HEK293T (cell line): ENCODE data around the gene PHRF1.

Source experiments
- CTCF ChIA-PET: fragments of 350-600 bp; formaldehyde crosslinking; extraction: SDS; loops from one replicate; lab custom pipeline; 2021; ENCODE audit warnings: antibody characterized with exemption, inconsistent platforms; lab: Yijun Ruan, JAX
- POLR2A ChIA-PET: fragments of 350-600 bp; formaldehyde crosslinking; extraction: SDS; loops from one replicate; lab custom pipeline; 2020; ENCODE audit warnings: antibody characterized with exemption, inconsistent platforms; lab: Yijun Ruan, JAX
- DNase-seq: peaks from one replicate; pipeline ENCODE4 v3.0.0; 2012; ENCODE audit warnings: mixed read lengths; ENCODE audit errors: extremely low spot score
- ARNT ChIP-seq: fragments of 450-650 bp; IDR thresholded peaks from 2 replicates; pipeline ENCODE4 v1.6.1; 2017; ENCODE audit warnings: mild to moderate bottlenecking
- BHLHE40 ChIP-seq: fragments of 450-650 bp; IDR thresholded peaks from 2 replicates; pipeline ENCODE4 v1.6.1; 2016; ENCODE audit warnings: mild to moderate bottlenecking, moderate library complexity, borderline replicate concordance
- CTBP1 ChIP-seq: fragments of 450-650 bp; IDR thresholded peaks from 2 replicates; pipeline ENCODE4 v1.6.1; 2016; ENCODE audit warnings: borderline replicate concordance
- ELF4 ChIP-seq: fragments of 450-650 bp; IDR thresholded peaks from 2 replicates; pipeline ENCODE4 v1.6.1; 2017; ENCODE audit warnings: antibody characterized with exemption
- FOXA1 ChIP-seq: fragments of 450-650 bp; IDR thresholded peaks from 2 replicates; pipeline ENCODE4 v1.6.1; 2016; ENCODE audit warnings: mild to moderate bottlenecking
- FOXK2 ChIP-seq: fragments of 450-650 bp; IDR thresholded peaks from 2 replicates; pipeline ENCODE4 v1.6.1; 2016; ENCODE audit warnings: mild to moderate bottlenecking
- FOXM1 ChIP-seq: fragments of 450-650 bp; IDR thresholded peaks from 2 replicates; pipeline ENCODE4 v1.6.1; 2017; ENCODE audit warnings: mild to moderate bottlenecking, borderline replicate concordance
- HDGF ChIP-seq: fragments of 450-650 bp; IDR thresholded peaks from 2 replicates; pipeline ENCODE4 v1.6.1; 2017; ENCODE audit warnings: antibody characterized with exemption, borderline replicate concordance
- L3MBTL2 ChIP-seq: fragments of 450-650 bp; conservative IDR thresholded peaks from 2 replicates; pipeline ENCODE4 v1.6.1; 2016; ENCODE audit warnings: mild to moderate bottlenecking
- LEF1 ChIP-seq: fragments of 450-650 bp; IDR thresholded peaks from 2 replicates; pipeline ENCODE4 v1.6.1; 2017; ENCODE audit warnings: mild to moderate bottlenecking, borderline replicate concordance
- NFRKB ChIP-seq: fragments of 450-650 bp; IDR thresholded peaks from 2 replicates; pipeline ENCODE4 v1.6.1; 2016; ENCODE audit warnings: mild to moderate bottlenecking, moderate library complexity
- PKNOX1 ChIP-seq: fragments of 450-650 bp; IDR thresholded peaks from 2 replicates; pipeline ENCODE4 v1.6.1; 2016
- SP1 ChIP-seq: fragments of 450-650 bp; IDR thresholded peaks from 2 replicates; pipeline ENCODE4 v1.6.1; 2017
- SUZ12 ChIP-seq: fragments of 450-650 bp; IDR thresholded peaks from 2 replicates; pipeline ENCODE4 v1.6.1; 2016; ENCODE audit warnings: mild to moderate bottlenecking
- TARDBP ChIP-seq: fragments of 450-650 bp; IDR thresholded peaks from 2 replicates; pipeline ENCODE4 v1.6.1; 2016
- ZNF384 ChIP-seq: fragments of 450-650 bp; IDR thresholded peaks from 2 replicates; pipeline ENCODE4 v1.6.1; 2016

PHRF1 gene

DNA sequence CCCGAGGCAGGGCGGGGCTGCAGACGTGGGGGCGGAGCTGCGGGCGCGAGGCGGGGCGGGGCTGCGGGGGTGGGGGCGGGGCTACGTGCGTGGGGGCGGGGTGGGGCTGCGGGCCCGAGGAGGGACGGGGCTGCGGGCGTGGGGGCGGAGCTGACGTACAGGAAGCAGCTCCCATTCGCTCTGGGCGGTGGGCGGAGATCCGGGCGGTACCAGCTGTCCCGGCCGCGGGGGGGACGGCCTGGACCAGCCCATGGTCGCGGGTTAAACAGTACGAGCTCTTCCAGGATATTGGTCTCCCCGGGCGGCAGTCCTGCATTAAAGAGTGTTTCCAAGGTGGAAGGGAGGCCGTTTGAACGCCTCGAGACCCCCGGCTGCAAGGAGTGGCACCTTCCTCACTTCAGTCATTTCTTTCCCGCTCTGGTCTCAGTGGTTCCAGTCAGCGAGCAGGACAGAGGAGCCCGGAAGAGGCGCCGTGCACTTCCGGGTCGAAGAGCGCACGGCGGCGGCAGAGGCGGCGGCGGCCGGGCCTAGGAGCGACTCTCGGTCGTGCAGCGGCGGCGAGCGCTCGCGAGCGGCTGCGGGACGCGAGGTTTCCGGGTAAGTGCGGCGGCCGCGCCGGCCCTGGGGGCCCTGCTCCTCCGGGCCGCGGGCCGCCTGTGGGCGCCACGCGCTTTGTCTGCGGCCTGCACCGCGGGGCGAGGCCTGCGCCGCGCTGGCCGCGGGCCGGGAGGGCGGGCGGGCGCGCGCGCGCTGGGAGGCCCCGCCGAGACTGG, at the start of gene PHRF1:
PHRF1 (plus strand) TSS at position 475 of the 773 bp plus-strand sequence. CDS start 5,043 bp downstream, outside the sequence.
- peak; percentile 98 for DNase-seq
- ChIA-PET POLR2A (interaction anchor here (0.6 to 1.1 kb wide), 14 partner anchors 11 to 369 kb away, joined by 3 to 17 read pairs (median 3); partner anchors contain the start of genes BET1L, GATD1, IRF7 and PNPLA2), CTCF (interaction anchor here (0.7 kb wide), 2 partner anchors 9 to 10 kb away, joined by 3 read pairs; no protein-coding TSS in a partner anchor)
- TF ChIP-seq ELF4 (peak; percentile 87), FOXM1 (peak; percentile 6; the same call in 1 of the 2 replicates), BHLHE40 (peak; percentile 88), LEF1 (peak; percentile 45; the same call in 1 of the 2 replicates), PKNOX1 (no peak)

DNA sequence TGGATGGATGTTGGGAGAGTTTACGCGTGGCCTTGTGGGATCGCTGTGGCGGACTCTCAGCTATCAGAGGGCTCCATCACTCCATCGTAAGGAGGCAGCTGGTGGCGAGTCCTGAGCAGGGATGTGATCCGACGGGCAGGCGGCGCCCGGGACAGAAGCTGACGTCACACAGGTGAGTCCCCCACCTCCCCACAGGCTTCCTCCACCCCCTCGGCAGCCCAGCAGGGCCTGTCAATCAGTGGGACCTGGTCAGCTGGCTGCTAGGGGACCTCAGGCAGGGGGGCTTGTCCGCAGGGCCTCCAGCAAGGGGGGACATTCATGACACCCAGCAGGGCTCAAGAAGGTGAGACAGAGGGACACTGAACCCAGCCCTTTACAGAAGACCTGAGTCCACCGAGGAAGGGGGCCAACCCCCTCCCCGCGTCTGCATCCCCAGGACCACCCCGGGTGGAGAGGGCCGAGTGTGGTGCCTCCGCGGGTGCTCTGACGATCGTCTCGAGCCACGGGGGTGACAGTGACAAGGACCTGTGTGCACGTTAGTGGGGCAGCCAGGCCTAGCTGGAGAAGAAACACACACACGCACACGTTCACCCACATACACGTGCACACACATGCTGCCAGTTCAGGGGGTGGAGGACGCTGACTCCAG, 48.0 kb upstream of the PHRF1 start:
- no peak for DNase-seq
- ChIA-PET POLR2A (no interaction called here), CTCF (no interaction called here)
- no peak for TF ChIP-seq SUZ12
- no peak for TF ChIP-seq ZNF384
- peak; percentile 20; the same call in 1 of the 2 replicates for TF ChIP-seq PKNOX1

DNA sequence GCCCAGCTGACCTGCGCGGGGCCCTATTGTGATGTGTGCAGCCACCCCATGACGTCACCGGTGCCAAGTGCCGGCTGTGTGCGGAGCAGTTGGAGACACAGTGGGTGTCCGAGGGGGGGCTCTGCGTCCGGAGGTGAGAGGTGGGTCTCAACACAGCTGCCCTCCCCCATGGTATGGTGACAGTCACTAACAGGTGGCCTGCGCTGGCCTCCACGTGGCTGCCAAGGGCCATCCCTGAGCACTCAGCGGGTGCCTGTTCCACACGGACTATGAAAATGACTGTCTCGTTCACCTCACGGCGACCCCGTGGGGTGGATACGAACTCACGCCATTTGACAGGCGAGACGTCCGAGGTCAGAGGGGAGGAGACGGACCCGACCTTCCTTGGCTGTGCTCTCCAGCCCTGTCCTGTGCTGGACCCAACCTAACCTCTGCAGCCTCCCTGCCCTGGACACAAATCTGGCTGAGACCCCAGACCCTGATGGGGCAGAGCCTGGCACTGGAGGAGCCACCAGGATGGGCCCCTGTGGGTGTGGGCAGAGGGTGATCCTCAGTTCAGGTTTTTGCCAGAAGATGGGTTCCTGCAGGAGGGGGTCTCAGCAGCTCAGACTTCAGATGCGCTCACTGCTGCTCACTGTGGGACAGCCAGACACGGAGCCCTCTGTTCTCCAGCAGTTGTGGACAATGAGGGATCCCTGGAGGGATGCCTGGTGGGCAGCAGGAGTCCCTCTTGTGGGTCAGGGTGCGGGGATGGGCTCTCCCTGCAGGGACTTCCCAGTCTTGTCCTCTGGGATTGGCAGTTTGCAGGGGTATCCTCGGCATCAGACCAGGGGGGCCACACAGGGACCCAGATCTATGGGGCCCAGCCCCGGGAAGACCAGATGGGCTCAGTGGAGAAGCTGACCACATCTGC, 47.2 kb upstream of the PHRF1 start:
- POLR2A ChIA-PET: no interaction called here
- TF ChIP-seq SUZ12: no peak
- no peak for TF ChIP-seq PKNOX1
- no peak for TF ChIP-seq ELF4
- no peak for TF ChIP-seq FOXA1
- TF ChIP-seq BHLHE40: no peak
- no peak for TF ChIP-seq SP1
- TF ChIP-seq HDGF: no peak
- TF ChIP-seq NFRKB: no peak
- TF ChIP-seq FOXK2: no peak
- TF ChIP-seq L3MBTL2: no peak
- TF ChIP-seq TARDBP: no peak
- TF ChIP-seq ARNT: no peak
- TF ChIP-seq FOXM1: no peak
- no peak for TF ChIP-seq CTBP1
- TF ChIP-seq ZNF384: no peak
- no peak for DNase-seq
- CTCF ChIA-PET: no interaction called here

DNA sequence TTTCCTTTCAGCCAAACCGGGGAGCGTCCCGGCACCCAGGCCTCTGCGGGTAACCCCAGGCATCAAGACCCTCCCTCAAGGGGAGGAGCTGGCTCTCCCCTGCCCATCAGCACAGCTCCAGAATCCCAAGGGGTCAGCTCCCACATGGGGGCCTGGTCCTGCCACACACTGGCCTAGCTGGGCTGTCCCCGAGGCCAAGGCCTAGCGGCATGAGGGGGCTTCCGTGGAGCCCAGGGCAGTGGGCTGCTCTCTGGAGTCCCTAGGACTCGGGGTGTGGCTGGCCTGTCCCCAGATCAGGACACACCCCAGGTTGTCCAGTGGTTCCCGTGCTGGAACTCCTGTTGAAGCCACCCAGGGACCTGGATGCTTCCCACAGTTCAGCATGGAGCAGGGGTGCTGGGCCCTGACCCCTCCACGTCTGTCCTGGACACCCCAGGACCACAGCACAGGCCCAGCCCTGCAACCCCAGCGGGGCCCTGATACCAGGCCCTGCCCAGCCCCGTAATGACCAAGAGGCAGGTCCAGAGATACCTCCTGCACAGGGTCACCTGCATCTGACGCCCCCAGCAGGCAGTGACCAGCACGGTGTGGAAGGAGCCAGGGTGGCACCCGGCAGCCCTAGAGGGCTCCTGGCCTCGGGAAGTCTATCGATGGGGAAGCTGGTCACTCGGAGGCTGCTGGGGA, 46.4 kb upstream of the PHRF1 start:
- POLR2A ChIA-PET: no interaction called here
- TF ChIP-seq FOXA1 (no peak), NFRKB (no peak), HDGF (no peak)
- CTCF ChIA-PET: no interaction called here
- DNase-seq: no peak

GRCh38 chr11:530960-531831, 45.1 kb upstream of the PHRF1 start:
- POLR2A ChIA-PET: no interaction called here
- no peak for DNase-seq
- TF ChIP-seq NFRKB (no peak), ZNF384 (no peak), PKNOX1 (no peak), HDGF (no peak), SUZ12 (no peak), CTBP1 (no peak), ARNT (no peak), FOXM1 (no peak), SP1 (no peak), BHLHE40 (no peak), FOXA1 (no peak), FOXK2 (no peak), L3MBTL2 (no peak), TARDBP (no peak), ELF4 (no peak), LEF1 (no peak)
- CTCF ChIA-PET: no interaction called here
